WI38 (cell line): ENCODE results near the gene FRRS1.
A peak's percentile ranks its signal among the peaks of the same experiment; 100 is the strongest.

Experiments
- H3K4me3 ChIP-seq: 2 replicates; pipeline ENCODE4 v1.5.1; 2011; ENCODE audit warnings: low read depth, mild to moderate bottlenecking, control low read depth, low read length
- TF ChIP-seq, protein P1 (sequence below): IDR thresholded peaks from 2 replicates; pipeline ENCODE4 v1.5.1; 2012; ENCODE audit warnings: low read depth, mild to moderate bottlenecking, control low read depth, low read length

The FRRS1 gene

DNA sequence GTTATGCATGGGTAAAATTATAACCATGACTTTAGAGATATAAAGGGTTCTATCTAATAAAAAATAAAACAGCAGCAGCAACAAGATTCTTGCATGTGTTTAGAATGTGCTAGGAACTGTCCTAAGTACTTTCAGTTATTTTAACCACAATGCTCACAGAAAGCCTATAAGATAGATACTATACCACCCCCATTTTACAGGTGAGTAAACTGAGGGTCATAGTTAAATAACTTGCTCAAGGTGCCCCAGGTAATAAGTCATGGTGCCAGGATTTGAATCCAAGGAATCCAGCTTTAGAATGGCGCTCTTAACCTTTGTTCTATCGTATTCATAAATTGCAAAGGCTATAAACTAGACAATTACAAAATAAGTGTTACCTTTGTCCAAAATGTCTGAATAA lies 53.4 kb downstream of the FRRS1 start:
- TF ChIP-seq, protein P1, sequence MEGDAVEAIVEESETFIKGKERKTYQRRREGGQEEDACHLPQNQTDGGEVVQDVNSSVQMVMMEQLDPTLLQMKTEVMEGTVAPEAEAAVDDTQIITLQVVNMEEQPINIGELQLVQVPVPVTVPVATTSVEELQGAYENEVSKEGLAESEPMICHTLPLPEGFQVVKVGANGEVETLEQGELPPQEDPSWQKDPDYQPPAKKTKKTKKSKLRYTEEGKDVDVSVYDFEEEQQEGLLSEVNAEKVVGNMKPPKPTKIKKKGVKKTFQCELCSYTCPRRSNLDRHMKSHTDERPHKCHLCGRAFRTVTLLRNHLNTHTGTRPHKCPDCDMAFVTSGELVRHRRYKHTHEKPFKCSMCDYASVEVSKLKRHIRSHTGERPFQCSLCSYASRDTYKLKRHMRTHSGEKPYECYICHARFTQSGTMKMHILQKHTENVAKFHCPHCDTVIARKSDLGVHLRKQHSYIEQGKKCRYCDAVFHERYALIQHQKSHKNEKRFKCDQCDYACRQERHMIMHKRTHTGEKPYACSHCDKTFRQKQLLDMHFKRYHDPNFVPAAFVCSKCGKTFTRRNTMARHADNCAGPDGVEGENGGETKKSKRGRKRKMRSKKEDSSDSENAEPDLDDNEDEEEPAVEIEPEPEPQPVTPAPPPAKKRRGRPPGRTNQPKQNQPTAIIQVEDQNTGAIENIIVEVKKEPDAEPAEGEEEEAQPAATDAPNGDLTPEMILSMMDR, result no peak
- no peak overlapping the region for H3K4me3 ChIP-seq

DNA sequence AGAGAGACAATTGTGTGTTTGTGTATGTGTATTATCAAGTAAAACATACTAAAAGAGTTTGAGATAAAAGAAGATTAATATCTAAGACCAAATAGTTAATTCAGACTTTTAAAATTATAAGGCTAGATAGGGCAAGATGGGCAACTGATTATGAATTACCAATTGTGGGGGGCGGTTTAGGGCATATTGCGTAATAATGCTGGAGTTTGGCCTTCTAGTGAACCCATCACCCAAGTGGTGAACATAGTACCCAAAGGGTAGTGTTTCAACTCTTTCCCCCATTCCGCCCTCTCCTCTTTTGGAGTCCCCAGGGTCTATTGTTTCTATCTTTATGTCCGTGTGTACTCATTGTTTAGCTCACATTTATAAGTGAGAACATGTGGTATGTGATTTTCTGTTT lies 55.4 kb downstream of the FRRS1 start:
- TF ChIP-seq, protein P1, result no peak
- H3K4me3 ChIP-seq, result no peak overlapping the region

DNA sequence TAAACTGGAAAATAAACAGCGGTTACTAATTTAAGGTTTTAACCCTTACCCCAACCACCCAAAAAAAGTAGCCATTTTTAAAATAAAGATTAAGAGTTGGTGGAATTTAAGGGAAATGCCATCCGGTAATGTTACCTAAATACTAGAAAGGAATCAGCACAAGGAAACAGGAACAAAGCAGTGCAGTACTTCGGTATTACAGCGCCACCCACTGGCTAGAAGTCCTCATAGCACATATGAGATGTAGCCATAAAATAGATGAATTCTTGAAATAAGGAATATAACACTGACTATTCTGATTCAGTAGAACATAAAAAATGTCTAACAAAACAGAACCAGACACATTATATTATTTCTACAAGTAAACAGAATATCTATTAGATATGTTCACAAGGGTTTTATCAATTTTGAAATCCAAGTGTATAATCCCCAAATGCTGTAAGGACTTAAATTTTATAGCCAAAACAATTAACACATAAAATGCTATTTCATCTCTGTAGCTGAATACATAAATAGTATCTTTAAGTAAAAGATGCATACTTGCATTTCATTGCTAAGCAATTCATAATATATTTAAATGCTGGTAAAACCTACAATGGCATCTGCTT lies 58.8 kb downstream of the FRRS1 start:
- TF ChIP-seq, protein P1, result peak; percentile 67

DNA sequence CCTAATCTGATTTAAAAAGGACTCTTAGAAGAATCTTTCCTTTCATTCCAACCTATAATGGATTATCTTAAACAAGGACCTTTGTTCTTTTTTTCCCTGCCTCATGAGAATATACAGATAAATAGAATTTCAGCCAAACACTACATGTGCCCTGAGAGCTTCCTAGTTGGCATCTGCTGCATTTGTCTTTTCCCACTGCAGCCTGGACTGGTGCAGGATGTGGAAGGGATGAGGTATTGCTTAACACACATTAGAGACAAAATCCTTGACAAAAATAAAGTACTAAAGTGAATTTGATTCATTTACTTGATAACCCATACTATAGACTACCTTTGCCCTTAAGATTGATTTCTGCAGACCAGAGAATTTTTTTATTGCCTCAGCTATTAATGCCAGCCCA lies 61.0 kb downstream of the FRRS1 start:
- TF ChIP-seq, protein P1, result no peak
- H3K4me3 ChIP-seq, result no peak overlapping the region

More for the DNA sequence above, 58.8 kb downstream of the FRRS1 start:
- no peak overlapping the region for H3K4me3 ChIP-seq

DNA sequence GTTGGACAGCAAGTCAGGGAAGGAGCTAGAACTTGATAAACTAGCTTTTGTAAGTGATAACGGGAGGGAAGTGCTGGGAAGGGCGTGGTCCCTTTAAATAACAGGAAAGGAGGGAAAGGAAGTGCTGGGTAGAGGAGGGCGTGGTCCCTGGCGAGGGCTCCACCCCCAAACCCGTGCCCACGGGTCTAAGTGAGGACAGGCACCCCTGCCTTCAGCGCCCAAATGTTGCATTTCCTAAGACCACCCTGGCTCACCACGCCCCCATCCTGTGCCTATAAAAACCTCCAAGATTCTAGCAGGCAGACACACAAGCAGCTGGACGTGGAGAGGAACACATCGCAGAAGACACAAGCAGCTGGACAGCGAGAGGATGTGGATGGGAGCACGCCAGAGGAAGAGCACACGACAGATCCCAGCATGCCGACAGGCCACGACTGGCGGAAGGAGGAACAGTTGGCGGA lies 62.0 kb downstream of the FRRS1 start:
- TF ChIP-seq, protein P1, result no peak
- no peak overlapping the region for H3K4me3 ChIP-seq

DNA sequence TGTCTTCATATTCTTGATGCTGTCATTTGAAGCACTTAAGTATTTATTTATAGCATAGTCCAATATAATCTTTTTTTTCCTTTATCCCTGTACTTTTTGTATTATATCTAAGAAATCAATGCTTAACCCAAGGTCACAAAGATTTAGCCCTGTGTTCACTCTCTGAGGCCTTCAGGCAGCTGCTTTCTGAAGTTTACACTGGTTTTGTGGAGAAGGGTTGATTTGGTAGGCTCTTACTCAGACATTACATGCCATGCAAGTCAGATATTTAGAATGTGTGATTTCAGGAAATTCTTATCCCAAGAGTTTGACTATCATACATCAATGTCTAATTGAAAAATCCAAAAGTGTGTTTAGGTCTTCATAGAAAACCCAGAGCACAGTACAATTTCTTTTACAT lies 64.2 kb downstream of the FRRS1 start:
- H3K4me3 ChIP-seq, result no peak overlapping the region
- TF ChIP-seq, protein P1, result no peak

DNA sequence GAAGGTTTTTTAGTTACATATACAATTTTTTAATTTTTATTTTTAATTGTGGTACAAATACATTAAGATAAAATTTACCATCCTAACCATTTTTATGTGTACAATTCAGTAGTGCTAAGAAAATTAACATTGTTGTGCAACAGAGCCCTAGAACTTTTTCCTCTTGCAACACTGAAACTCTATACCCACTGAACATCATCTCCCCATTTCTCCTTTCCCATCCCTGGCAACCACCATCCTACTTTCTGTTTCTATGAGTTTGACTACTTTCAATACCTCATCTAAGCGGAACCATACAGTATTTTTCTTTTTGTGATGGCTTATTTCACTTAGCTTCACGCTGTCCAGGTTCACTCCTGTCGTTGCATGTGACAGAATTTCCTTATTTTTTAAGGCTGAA lies 66.4 kb downstream of the FRRS1 start:
- TF ChIP-seq, protein P1, result no peak
- no peak overlapping the region for H3K4me3 ChIP-seq
